Measurements from ENCODE around the gene NPY4R.
"Not testable (repeated sequence)": the region's sequence is repeated elsewhere in the genome, so short reads cannot be mapped to it uniquely, and the experiment has no call there.

DNA sequence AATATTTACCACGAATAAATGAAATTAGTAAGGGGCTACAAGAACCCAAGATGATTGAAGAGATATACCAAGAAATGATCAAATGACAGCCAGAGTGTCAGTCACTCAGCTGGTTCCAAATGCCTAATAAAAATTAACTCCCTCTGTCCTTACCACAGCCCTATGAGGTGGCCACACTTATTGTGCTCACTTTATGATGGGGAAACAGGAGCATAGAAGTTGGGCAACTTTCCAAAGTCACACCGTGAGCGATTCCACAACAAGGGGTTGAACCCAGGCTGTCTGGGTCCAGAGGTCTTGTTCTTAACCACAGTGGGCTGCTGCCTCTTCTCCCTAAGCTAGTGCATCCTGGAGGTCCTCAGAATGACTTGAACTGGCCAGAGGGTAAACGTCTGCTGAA lies 31.6 kb upstream of the NPY4R start:
- TF ChIP-seq CTCF (conservative IDR thresholded peaks at IDR 0.05; ENCODE audit: low read length); EZH2phosphoT487 (IDR thresholded peaks at IDR 0.05; ENCODE audit: borderline replicate concordance): not testable (repeated sequence)

All from Loucy (cell line).